Measurements from ENCODE around the gene PEPD. TPM values are rescaled to one million over a fixed set of nuclear protein-coding genes. Genes with fewer than 3 reads are reported as not detected.
"Not testable (repeated sequence)": the region's sequence is repeated elsewhere in the genome, so short reads cannot be mapped to it uniquely, and the experiment has no call there.

Gene PEPD
- total RNA-seq, 4 donors from 2014 or later: 116 to 1,166 (median 748) TPM

DNA sequence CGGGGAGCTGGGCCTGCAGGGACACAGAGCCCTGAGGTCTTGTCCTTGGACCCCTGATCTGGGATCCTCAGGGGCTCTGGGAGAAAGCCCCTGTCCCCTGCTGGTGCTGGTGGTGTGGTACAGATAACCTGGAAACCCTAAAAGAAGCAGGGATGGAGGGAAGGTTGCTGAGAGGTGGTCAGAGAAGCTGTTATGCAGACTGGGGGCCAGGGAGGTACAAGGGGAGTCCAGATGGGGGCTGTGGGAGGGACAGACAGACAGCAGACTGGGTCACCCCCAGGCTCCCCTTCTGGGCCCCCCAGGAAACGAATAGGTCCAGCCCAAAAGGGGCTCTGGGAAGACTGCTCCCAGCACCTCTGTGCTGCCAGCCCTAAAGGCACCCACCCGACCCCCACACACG, 34.7 kb upstream of the PEPD start:
- Histone ChIP-seq H3K27ac (no peak overlapping the region), H3K4me3 (no peak overlapping the region), H3K9me3 (no peaks in the 10 kb centered on the region), H3K27me3 (no peaks in the 10 kb centered on the region), H3K4me1 (no peaks in the 10 kb centered on the region), H3K36me3 (no peaks in the 10 kb centered on the region)
- TF ChIP-seq POLR2A (IDR thresholded peaks at IDR 0.05) (no peak), CTCF (IDR thresholded peaks at IDR 0.05) (no peak)
- DNase-seq: no peak

GRCh38 chr19:33555726-33556125, 34.1 kb upstream of the PEPD start:
- not testable (repeated sequence) for H3K9me3 ChIP-seq, H3K4me3 ChIP-seq, H3K27ac ChIP-seq, H3K27me3 ChIP-seq, H3K4me1 ChIP-seq, H3K36me3 ChIP-seq, DNase-seq

- H3K4me3 ChIP-seq: no peak overlapping the region
- TF ChIP-seq CTCF (IDR thresholded peaks at IDR 0.05): no peak
- no peak for TF ChIP-seq POLR2A (IDR thresholded peaks at IDR 0.05)
- H3K36me3 ChIP-seq: no peaks in the 10 kb centered on the region
- H3K4me1 ChIP-seq: no peaks in the 10 kb centered on the region
- H3K27ac ChIP-seq: no peak overlapping the region
- no peaks in the 10 kb centered on the region for H3K9me3 ChIP-seq
- no peaks in the 10 kb centered on the region for H3K27me3 ChIP-seq
- no peak for DNase-seq
Observed at GRCh38 chr19:33554821-33555220, 33.2 kb upstream of the PEPD start.

- no peak for DNase-seq
- H3K4me1 ChIP-seq: no peaks in the 10 kb centered on the region
- H3K27me3 ChIP-seq: no peaks in the 10 kb centered on the region
Observed at GRCh38 chr19:33554391-33554790, 32.8 kb upstream of the PEPD start.

DNA sequence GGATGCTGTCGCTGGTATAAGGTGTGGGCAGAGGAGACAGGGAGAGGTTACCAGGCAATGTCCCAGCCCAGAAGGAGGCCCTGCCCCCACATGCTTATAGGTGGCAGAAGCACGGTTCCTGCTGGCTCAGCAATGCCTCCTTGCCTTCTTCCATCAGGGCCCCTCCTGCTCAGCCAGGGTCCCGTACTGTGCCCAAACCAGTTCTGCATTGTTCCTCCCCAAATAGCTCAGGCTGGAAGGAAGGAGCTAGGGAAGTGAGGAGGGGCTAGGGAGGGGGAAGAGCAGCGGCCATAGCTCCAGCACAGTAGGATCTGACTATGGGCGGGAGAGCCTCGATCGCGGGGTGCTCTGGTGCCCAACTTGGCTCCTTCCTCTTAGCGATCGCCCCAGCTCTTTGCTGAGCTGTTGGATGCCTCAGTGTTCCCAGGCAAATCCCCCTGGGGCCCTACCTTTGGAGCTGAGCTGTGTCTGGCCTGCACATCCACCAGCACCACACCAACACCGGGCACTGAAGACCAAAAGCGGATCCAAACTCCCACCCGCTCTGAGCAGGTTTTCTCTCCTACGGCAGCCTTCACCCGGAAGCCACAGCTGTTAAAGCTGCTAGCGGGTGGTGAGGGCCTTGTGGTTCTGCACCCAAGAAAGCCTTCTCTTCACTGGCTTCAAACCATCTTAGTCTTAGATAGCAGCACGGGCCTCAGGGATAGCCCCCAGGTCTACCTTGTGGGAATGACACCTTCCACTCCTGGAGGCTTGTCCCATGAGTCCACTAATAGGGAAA, 32.1 kb upstream of the PEPD start:
- no peak for DNase-seq
- no peaks in the 10 kb centered on the region for H3K27me3 ChIP-seq
- no peaks in the 10 kb centered on the region for H3K36me3 ChIP-seq
- H3K27ac ChIP-seq: no peak overlapping the region
- H3K4me3 ChIP-seq: no peak overlapping the region
- no peak for TF ChIP-seq CTCF (IDR thresholded peaks at IDR 0.05)
- TF ChIP-seq POLR2A (IDR thresholded peaks at IDR 0.05): no peak
- H3K4me1 ChIP-seq: no peaks in the 10 kb centered on the region
- no peaks in the 10 kb centered on the region for H3K9me3 ChIP-seq

More at GRCh38 chr19:33554391-33554790, 32.8 kb upstream of the PEPD start:
- no peaks in the 10 kb centered on the region for H3K36me3 ChIP-seq
- no peak overlapping the region for H3K27ac ChIP-seq
- no peak overlapping the region for H3K4me3 ChIP-seq
- TF ChIP-seq POLR2A (IDR thresholded peaks at IDR 0.05): no peak
- TF ChIP-seq CTCF (IDR thresholded peaks at IDR 0.05): no peak
- H3K9me3 ChIP-seq: no peaks in the 10 kb centered on the region

GRCh38 chr19:33552928-33553279, 31.3 kb upstream of the PEPD start:
- TF ChIP-seq CTCF (IDR thresholded peaks at IDR 0.05): no peak
- no peak for TF ChIP-seq POLR2A (IDR thresholded peaks at IDR 0.05)
- no peak for DNase-seq
- Histone ChIP-seq H3K4me1 (no peaks in the 10 kb centered on the region), H3K4me3 (no peak overlapping the region), H3K27me3 (no peaks in the 10 kb centered on the region), H3K27ac (no peak overlapping the region), H3K9me3 (no peaks in the 10 kb centered on the region), H3K36me3 (no peaks in the 10 kb centered on the region)

All from Peyer's patch (tissue), 4 donors.